CD4-positive, alpha-beta T cell (primary cell): ENCODE results near the gene INPP5A. TPM values are rescaled to one million over a fixed set of nuclear protein-coding genes. Genes with fewer than 3 reads are reported as not detected.

ENCODE experiments used
- ATAC-seq: fragments of 200-7000 bp; cut with Tn5 transposase; one replicate; pipeline ENCODE4 v1.10.0; 2022; ENCODE audit warnings: mild to moderate bottlenecking; ENCODE audit not compliant: poor library complexity
- CTCF ChIA-PET: fragments of 350-600 bp; sonication (Branson Sonifier 250); formaldehyde crosslinking; loops from one replicate; lab custom pipeline; 2021; ENCODE audit warnings: antibody characterized with exemption, inconsistent platforms; lab: Charles Lee
- POLR2A ChIA-PET: fragments of 350-600 bp; sonication (Branson Sonifier 250); formaldehyde crosslinking; loops from one replicate; lab custom pipeline; 2021; ENCODE audit warnings: antibody characterized with exemption, inconsistent platforms; lab: Charles Lee
- DNase-seq, 14 experiments: peaks; one replicate each; pipeline ENCODE4 v3.0.0-alpha.2; 2013 to 2020; ENCODE audit warnings: mixed read lengths in 2 of 14
- H3K27ac ChIP-seq, 2 donors: one replicate each; pipeline versions ENCODE4 v1.5.1 to v1.7.0; 2013; ENCODE audit warnings: low read length in 2 of 2, low read depth in 1 of 2, mild to moderate bottlenecking in 1 of 2
- H3K27me3 ChIP-seq, 2 experiments: 1 replicate in 1 of 2; 2 replicates in 1 of 2; pipeline versions ENCODE4 v1.6.1 to v1.7.0; 2013; ENCODE audit warnings: low read length in 2 of 2, control low read depth in 1 of 2, mild to moderate bottlenecking in 1 of 2, moderate library complexity in 1 of 2; ENCODE audit not compliant: insufficient read depth in 2 of 2, control insufficient read depth in 1 of 2
- H3K36me3 ChIP-seq: one replicate; pipeline ENCODE4 v1.6.1; 2013; ENCODE audit warnings: low read length, control low read depth; ENCODE audit not compliant: insufficient read depth
- H3K4me1 ChIP-seq: one replicate; pipeline ENCODE4 v1.6.1; 2013; ENCODE audit warnings: low read length, control low read depth; ENCODE audit not compliant: insufficient read depth
- H3K4me3 ChIP-seq: one replicate; pipeline ENCODE4 v1.5.1; 2013; ENCODE audit warnings: mild to moderate bottlenecking, low read length, moderate library complexity
- H3K9me3 ChIP-seq, 2 experiments: 1 replicate in 1 of 2; 2 replicates in 1 of 2; pipeline versions ENCODE4 v1.6.1 to v1.7.0; 2013; ENCODE audit warnings: low read length in 2 of 2, mild to moderate bottlenecking in 2 of 2, control low read depth in 1 of 2, moderate library complexity in 1 of 2; ENCODE audit not compliant: control insufficient read depth in 1 of 2, insufficient read depth in 1 of 2
- H3K27ac Mint-ChIP-seq: one replicate; pipeline ENCODE4 v1.8.0; 2020; ENCODE audit warnings: mixed read lengths
- H3K27me3 Mint-ChIP-seq: one replicate; pipeline ENCODE4 v1.8.0; 2021; ENCODE audit warnings: mixed read lengths
- H3K36me3 Mint-ChIP-seq: one replicate; pipeline ENCODE4 v1.8.0; 2021; ENCODE audit warnings: low read depth, mixed read lengths
- H3K4me1 Mint-ChIP-seq: one replicate; pipeline ENCODE4 v1.8.0; 2021; ENCODE audit warnings: low read depth, mixed read lengths
- H3K4me3 Mint-ChIP-seq: one replicate; pipeline ENCODE4 v1.8.0; 2020; ENCODE audit warnings: mild to moderate bottlenecking, mixed read lengths
- H3K9me3 Mint-ChIP-seq: one replicate; pipeline ENCODE4 v1.8.0; 2020; ENCODE audit warnings: mixed read lengths
- CTCF ChIP-seq: fragments of 200-600 bp; IDR thresholded peaks from one replicate; pipeline ENCODE4 v1.8.0; 2022; ENCODE audit warnings: antibody characterized with exemption, mild to moderate bottlenecking
- intact Hi-C, 2 experiments: fragments of 100-400 bp; cut with DNase I in 1 of 2; cut with micrococcal nuclease in 1 of 2; formaldehyde crosslinking; loops; one replicate each; pipeline versions ENCODE4 v1.15.1 to v1.9.0; 2023 to 2025; cut with DNase I, micrococcal nuclease
- total RNA-seq, 174 experiments: library from RNA in 2 of 174; stranded (reverse) in 2 of 174; gene quantifications; one replicate each; pipeline ENCODE4 v1.2.3 and lab custom pipeline; 2021 to 2026

Gene INPP5A
- total RNA-seq, 2 experiments from 2014 or later, result 22.0 to 24.8 TPM

GRCh38 chr10:132763545-132763944 is 226.0 kb downstream of the INPP5A start:
- no peak for TF ChIP-seq CTCF
- no peaks in the 10 kb centered on the region for H3K9me3 Mint-ChIP-seq
- no peaks in the 10 kb centered on the region for H3K27me3 Mint-ChIP-seq
- no peak overlapping the region for H3K4me3 Mint-ChIP-seq
- H3K4me1 ChIP-seq, result peaks cover 4% of the 10 kb centered on the region
- peaks cover 10% of the 10 kb centered on the region for H3K4me1 Mint-ChIP-seq
- ChIA-PET POLR2A (no interaction called here), CTCF (no interaction called here)
- no peak overlapping the region for H3K4me3 ChIP-seq
- no peak overlapping the region for H3K27ac ChIP-seq
- ATAC-seq (no peak), DNase-seq (no peak)
- H3K36me3 Mint-ChIP-seq, result peaks cover 14% of the 10 kb centered on the region
- peaks cover 13% of the 10 kb centered on the region for H3K36me3 ChIP-seq
- H3K27ac Mint-ChIP-seq, result no peak overlapping the region
- H3K27me3 ChIP-seq, result no peaks in the 10 kb centered on the region
- intact Hi-C loops, result no loop called here
- H3K9me3 ChIP-seq, result peaks cover 0 to 18% of the 10 kb centered on the region in 2 experiments

GRCh38 chr10:132764108-132764507 is 226.5 kb downstream of the INPP5A start:
- no peak for TF ChIP-seq CTCF
- Histone ChIP-seq H3K36me3 (peaks cover 13% of the 10 kb centered on the region), H3K4me3 (no peak overlapping the region), H3K27me3 (no peaks in the 10 kb centered on the region), H3K27ac (no peak overlapping the region), H3K4me1 (peaks cover 4% of the 10 kb centered on the region), H3K9me3 (peaks cover 0 to 23% of the 10 kb centered on the region in 2 experiments)
- Mint-ChIP-seq H3K27ac (no peak overlapping the region), H3K9me3 (no peaks in the 10 kb centered on the region), H3K4me1 (peaks cover 10% of the 10 kb centered on the region), H3K4me3 (no peak overlapping the region), H3K27me3 (no peaks in the 10 kb centered on the region), H3K36me3 (peaks cover 20% of the 10 kb centered on the region)
- ATAC-seq, result no peak
- CTCF ChIA-PET, result no interaction called here
- intact Hi-C loops, result no loop called here
- no peak for DNase-seq
- POLR2A ChIA-PET, result no interaction called here

DNA sequence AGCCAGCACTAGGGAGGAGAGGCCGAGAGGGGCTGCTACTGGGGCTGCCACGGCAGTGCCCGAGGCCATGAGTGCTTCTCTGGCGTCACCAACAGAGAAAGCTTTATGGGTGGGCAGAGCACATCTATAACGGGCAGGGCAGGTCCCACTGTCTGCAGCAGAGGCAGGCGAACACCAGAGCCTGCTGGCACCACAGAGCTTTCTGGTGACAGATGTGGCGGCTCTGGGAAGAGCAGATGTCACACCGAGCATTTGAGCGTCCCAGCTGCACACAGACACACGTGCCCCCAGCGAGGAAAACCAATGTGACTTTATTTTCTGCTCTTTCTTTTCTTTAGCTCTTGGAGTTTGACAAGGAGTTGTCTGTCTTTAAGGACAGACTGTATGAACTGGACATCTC is 227.8 kb downstream of the INPP5A start:
- Mint-ChIP-seq H3K9me3 (no peaks in the 10 kb centered on the region), H3K36me3 (peaks cover 22% of the 10 kb centered on the region), H3K4me3 (no peak overlapping the region), H3K27ac (no peak overlapping the region), H3K27me3 (no peaks in the 10 kb centered on the region), H3K4me1 (peaks cover 10% of the 10 kb centered on the region)
- POLR2A ChIA-PET, result no interaction called here
- Histone ChIP-seq H3K27ac (no peak overlapping the region), H3K9me3 (peaks cover 0 to 28% of the 10 kb centered on the region in 2 experiments), H3K36me3 (peaks cover 12% of the 10 kb centered on the region), H3K4me3 (no peak overlapping the region), H3K27me3 (no peaks in the 10 kb centered on the region), H3K4me1 (peaks cover 4% of the 10 kb centered on the region)
- no peak for TF ChIP-seq CTCF
- DNase-seq, result no peak
- intact Hi-C loops, result no loop called here
- CTCF ChIA-PET, result no interaction called here
- no peak for ATAC-seq
